GM18519 (cell line): ENCODE results near the gene PLAAT3.
"Not testable (repeated sequence)": the region's sequence is repeated elsewhere in the genome, so short reads cannot be mapped to it uniquely, and the experiment has no call there.

ENCODE experiments used
- ATAC-seq: cut with Tn5 transposase; IDR thresholded peaks from one replicate; pipeline ENCODE4 v1.9.1; 2021; ENCODE audit warnings: mild to moderate bottlenecking, moderate library complexity; ENCODE audit not compliant: unreplicated experiment, low FRiP score

The PLAAT3 gene

GRCh38 chr11:63614136-63614671, at the start of gene PLAAT3:
Gene PLAAT3, minus strand, starts transcription at chr11:63614433. Its CDS starts 419 bp downstream, at chr11:63614014.
- ATAC-seq, result no peak

GRCh38 chr11:63663809-63664208, 49.6 kb upstream of the PLAAT3 start:
- no peak for ATAC-seq

DNA sequence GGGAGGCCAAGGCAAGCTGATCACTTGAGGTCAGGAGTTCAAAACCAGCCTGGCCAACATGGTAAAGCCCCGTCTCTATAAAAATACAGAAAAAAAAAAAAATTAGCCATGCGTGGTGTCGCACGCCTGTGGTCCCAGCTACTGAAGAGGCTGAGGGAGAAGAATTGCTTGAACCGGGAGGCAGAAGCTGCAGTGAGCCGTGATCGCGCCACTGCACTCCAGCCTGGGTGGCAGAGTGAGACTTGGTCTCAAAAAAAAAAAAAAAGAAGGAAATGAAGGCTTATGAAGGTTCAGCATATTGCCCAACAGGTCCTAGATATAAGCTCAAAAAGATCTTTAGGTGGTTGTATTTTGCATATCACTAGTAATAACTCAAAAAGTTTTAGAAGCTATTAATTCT, 46.7 kb upstream of the PLAAT3 start:
- no peak for ATAC-seq

- ATAC-seq, result no peak
Measured at GRCh38 chr11:63652671-63653070, 38.4 kb upstream of the PLAAT3 start.

GRCh38 chr11:63643205-63643604, 29.0 kb upstream of the PLAAT3 start:
- ATAC-seq, result no peak

DNA sequence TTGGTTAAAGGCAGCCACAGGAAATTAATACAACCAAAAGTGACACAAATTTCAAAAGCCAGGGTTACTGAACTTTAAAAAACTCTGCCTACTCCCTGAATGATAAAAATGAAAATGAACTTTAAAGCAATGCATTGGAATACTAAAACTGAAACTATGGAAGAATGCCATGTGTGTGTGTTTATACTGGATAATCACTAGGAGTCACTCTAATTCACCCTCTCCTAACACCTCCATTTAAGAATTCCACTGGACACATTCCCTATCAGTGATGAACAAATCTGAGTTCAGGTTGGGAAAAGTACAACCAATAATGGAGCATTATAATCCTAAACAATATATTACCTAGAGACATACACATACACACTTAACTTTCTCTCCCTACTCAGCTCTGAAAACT, 27.5 kb upstream of the PLAAT3 start:
- no peak for ATAC-seq

- no peak for ATAC-seq
Measured at GRCh38 chr11:63639199-63639832, 25.1 kb upstream of the PLAAT3 start.

GRCh38 chr11:63638436-63638835, 24.2 kb upstream of the PLAAT3 start:
- ATAC-seq, result not testable (repeated sequence)

DNA sequence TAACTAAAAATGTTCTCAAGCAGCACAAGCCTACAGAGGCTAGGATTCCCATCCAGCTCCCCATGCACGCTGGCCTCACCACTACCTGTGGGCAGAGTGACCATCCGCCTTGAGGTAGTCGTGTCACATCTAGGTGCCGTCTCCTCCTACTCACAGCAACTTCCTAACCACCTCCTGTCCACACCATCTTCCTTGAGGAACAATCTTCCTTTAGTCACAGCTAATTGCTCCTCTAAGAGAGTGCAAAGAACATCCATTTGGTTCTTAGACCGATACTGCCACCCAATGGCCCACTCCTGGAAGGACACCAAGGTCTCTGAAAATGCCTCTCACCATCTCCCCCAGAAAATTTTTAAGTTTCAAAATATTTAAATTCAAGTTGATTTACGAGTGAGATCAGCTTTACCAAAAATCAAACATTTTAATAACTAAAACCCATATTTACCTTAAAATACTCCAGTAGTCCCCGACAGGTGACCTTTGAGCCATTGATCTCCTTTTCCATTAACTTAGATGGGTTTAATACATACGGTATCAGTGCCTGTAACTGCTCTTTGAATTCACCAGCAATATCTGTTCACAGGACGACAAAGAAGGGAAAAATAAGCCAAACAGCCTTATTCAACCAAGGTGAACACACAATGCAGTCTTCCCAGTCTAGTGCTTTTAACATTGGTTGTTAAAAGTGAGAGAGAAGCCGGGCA, 21.7 kb upstream of the PLAAT3 start:
- no peak for ATAC-seq

- ATAC-seq, result no peak
Measured at GRCh38 chr11:63629426-63629825, 15.2 kb upstream of the PLAAT3 start.

DNA sequence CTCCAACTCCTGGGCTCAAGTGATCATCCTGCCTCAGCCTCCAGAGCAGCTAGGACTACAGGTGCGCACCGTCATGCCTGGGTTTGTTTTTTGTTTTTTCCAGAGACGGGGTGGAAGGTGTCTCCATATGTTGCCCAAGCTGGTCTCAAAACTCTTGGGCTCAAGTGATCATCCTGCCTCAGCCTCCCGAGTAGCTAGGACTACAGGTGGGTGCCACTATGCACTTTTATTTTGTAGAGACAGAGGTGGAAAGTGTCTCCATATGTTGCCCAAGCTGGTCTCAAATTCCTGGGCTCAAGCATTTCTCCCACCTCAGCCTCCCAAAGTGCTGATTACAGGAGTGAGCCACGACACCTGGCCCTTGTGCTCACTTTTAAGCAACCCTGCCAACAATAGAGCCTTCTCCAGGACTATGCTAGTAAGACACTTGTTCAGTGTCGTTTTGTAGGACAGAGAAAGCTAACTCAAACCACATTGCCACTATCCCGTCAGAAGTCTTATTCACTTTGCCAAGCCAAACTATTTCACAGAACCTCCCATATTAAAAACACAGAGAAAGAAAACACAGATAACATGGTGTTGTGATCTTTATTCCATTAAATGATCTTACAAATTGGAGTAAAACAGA, 9.4 kb upstream of the PLAAT3 start:
- ATAC-seq, result no peak

- no peak for ATAC-seq
Measured at GRCh38 chr11:63622323-63622722, 8.1 kb upstream of the PLAAT3 start.

- ATAC-seq, result no peak
Measured at GRCh38 chr11:63621071-63621470, 6.8 kb upstream of the PLAAT3 start.

- no peak for ATAC-seq
Measured at GRCh38 chr11:63619967-63620366, 5.7 kb upstream of the PLAAT3 start.

GRCh38 chr11:63617686-63618085, 3.5 kb upstream of the PLAAT3 start:
- not testable (repeated sequence) for ATAC-seq

- ATAC-seq, result no peak
Measured at GRCh38 chr11:63616953-63617352, 2.7 kb upstream of the PLAAT3 start.

- no peak for ATAC-seq
Measured at GRCh38 chr11:63613517-63614135, 607 bp downstream of the PLAAT3 start.

DNA sequence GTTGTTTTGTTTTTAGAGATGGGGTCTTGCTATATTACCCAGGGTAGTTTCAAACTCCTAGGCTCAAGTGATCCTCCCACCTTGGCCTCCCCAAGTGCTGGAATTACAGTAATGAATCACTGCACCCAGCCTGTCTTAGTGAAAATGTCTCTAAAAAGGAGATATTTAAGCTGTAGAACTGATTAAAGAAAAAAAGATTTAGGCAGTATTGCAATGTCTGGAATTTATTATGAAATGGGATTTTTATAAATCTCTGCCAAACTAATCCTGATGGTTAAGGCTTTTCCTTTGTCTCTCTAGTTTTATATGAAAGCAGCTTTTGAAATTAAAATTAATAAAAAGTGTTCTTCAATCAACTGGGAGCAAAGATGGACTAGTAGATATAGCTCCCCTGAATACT, 2.1 kb downstream of the PLAAT3 start:
- ATAC-seq, result no peak

- ATAC-seq, result no peak
Measured at GRCh38 chr11:63611395-63611747, 2.9 kb downstream of the PLAAT3 start.

DNA sequence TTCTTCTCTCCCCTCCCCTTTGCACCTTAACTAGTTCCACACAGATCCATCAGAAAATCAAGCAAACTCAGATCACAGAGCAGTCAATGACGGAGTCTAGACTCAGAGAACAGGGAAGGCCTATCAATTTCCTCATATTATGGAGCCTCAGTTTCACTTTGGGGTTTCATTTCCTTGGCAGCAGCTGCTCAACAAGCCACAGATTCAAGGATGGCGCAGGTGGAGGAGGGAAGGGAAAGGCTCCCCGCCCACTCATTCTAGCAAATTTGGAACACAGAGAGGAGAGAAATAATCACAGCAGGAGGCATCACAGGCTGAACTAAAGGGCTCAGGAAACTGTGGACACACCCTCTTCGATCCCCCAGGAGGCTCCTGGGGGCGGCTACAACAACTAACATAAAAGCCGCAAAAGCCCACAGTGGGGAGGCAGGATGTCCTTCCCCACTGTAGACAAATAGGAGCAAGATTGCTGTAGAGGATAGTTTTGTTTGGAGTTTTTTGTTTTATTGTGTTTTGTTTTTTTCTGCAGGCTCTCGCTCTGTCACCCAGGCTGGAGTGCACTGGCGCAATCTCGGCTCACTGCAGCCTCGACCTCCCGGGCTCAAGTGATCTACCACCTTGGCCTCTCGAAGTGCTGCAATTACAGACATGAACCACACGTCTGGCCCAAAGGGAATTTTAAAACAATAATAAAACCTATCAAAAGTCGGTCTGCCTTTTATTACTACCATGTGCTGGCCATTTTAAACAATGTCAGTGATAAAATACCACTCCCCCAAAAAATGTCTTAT, 3.4 kb downstream of the PLAAT3 start:
- no peak for ATAC-seq
